SIG-M5 (cell line): ENCODE measurements around the gene MAGI2.

Experiments
- DNase-seq: peaks from one replicate; lab custom pipeline; 2025; lab: John Stamatoyannopoulos, UW

MAGI2 gene

DNA sequence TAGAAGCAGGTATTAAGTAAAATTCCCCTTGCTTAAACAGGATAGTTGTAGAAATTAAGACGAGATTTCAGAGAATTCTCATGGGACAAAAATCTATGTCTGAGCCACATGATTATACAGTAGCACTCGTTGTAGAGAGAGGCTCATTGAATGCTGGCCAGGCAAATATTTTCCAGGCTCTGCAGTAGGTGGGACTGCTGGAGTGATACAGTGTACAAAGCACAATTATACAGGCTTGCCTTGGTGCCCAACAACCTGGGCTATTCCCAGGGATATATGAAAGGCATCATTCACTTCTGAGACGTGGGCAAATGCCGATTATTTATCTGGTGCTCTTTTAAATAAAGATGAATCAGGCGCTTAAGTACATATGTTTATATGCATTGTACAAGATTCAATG, 1274.3 kb downstream of the MAGI2 start:
- DNase-seq: no peak

DNA sequence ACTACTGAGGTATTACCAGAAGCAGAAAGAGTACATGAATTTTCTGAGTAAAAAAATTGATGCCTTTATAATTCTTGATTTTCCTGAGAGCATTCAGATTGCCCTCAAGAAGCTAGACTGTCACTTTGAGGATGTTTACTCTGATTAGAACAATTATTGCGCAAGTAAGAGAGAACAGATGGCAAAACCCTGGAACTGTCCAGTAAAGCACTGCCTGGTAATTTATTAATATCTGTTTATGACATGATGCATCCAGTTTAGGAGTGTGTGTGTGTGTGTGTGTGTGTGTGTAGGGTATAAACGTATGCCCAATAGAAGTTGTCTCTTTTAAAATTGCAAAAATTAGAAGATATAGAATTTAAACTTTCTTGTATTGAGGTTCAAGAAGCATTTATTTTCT, 1275.1 kb downstream of the MAGI2 start:
- DNase-seq: no peak

DNA sequence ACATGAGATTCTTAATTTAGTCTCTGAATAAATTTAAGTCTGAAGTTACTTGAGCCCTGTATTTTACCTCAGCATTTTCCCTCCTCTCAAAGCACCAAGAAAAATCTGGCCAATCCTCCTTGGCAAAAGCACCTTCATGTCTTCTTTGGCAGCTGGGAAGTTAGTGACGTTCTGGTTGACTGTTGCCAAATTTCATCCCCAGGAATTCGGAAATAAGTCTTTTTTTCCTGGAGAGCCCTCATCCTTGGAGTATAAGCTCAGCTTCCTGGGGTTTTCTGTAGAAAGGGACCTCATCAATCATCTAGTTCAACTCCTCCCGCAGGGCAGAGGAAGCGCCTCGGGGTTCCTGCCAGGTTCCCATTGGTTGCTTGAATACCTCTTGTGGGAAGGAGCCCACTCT, 1277.3 kb downstream of the MAGI2 start:
- DNase-seq: no peak

DNA sequence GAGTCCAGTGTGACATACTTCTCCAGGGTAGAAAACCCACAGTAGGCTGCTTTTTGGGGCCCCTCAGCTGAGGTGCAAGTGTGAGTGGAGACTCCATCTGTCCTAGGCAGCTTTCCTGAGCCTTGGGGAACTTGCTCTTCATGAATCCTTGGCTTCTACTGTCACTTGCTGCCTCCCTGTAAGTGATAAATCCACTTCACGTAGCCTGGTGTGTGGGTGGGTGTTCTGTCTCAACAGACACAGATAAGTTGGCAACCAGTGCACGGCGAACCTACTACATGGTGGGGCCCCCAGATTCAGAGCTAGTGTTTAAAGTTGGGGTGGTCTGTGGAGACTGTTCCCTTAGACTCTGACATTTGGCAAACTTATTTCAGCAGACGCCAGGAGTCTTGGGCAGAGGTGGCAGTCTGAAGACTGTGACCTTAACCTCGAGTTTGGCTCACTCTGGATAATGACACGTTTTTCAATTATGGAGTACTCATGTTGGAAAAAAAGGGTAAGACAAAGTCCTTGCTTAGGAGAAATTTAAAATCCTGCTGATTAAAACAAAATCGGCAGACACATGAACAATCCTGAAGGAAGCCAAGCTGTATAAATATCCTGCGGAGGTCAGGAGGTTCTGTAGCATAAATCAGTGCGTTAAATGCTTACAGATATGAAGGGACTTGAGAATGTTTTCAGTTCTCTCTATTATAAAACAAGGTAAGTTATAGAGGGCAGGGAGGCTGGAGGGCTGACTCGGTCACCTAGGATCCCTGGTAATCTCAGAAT, 1278.0 kb downstream of the MAGI2 start:
- DNase-seq: no peak

DNA sequence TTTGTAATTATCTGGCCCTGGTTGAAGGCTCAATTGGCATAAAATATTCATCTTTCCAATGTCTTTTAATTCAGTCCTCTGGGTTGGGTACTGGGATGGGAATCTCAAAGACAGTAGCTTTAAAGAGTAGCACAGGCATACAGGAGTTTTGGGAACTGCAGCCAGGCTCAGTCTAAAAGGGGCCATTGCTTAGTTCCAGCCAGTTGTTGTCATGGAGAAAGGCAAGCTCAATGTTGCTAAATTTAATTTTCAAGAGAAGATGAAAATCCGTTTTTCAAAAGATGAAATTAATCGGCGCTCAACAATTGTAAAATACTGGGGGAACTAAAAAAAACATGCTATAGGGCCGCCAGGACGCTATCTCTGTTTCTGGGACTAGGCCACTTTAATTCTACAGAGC, 1279.8 kb downstream of the MAGI2 start:
- DNase-seq: no peak

DNA sequence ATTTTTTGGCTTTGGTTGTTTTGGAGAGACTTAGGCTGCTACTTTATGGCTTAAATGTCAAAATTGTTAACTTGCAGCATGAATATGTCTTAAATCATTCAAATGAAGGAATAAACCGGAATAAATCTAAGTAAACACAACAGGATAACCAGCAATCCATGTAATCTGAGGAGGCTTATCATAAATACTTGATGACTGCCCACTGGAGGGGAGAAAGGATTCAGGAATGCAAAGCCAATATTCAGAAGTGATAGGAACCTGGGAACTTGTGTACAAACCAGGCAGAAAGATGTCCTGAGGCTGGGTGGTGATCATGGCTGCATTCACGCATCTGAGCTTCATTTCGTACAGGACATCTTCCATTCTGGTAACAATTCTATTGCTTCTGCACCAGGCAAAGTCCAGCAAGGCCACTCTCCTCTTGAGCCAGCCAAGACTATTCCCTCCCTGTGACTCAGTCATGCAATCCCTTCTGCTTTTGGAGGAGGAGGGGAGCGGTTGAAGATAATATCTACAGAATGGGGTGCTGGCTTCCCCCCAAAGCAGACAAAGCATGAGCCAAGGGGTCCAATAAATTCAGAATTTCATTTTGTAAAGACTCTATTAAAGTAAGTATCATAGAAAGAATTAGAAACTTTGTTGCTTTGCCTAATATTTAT, 1280.4 kb downstream of the MAGI2 start:
- no peak for DNase-seq

DNA sequence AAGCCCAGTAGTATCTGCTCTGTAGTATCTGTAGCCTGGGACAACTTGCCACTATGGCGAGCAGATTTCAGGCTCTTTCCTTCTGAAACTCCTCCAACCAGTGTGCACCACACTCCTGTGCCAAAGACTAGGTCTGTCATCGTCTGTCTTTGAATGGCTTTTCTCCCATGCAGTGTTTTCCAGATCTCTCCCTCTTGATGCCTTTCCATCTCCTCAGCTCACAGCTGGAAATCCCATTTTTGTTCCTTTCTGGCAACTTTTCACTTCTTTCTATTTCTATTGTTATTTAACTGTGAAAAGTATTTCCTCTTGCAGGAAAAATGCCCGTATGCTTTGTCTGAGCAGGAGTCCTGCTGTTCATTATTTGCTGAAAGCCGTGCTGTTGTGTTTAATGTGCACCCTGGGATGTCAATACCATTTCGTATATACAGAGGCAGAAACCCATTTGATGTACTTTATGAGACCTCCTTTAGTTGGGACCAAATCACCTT, 1281.2 kb downstream of the MAGI2 start:
- DNase-seq: no peak

DNA sequence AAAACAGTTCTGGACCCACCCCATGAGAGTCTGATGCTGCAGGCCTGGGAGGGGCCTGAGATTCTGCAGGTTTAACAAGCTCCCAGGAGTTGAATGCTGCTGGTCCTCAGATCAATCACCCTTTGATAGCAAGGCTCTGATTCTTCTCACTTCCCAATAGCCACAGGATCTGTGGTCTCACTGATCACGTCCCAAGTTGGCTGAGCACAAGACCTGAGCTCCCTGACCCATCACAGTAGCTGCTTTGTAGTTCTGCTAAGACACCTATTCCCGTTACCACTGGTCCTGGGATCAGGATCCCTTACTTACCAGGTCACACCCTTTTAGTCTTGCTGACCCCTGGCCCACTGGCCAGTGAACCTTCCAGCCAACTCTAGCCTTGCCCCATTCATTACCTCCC, 1282.1 kb downstream of the MAGI2 start:
- no peak for DNase-seq

DNA sequence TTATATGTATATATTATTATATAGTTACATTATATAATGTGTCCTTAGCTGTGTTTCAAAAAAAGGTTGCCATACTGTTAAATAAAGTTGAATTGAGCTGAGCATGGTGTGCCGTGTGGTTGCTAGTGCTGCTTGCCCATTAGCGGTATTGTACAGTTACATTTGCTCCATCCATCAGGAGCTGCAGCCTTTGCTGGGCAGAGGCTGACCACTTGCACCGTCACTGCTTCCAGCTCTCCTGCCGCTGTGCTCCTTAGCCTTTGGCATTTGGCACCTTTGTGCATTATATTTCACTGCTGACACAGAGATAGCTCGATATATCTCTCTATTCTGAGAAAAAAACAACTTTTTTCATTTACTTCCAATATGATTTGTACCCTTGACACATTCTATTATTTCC, 1282.7 kb downstream of the MAGI2 start:
- DNase-seq: no peak

DNA sequence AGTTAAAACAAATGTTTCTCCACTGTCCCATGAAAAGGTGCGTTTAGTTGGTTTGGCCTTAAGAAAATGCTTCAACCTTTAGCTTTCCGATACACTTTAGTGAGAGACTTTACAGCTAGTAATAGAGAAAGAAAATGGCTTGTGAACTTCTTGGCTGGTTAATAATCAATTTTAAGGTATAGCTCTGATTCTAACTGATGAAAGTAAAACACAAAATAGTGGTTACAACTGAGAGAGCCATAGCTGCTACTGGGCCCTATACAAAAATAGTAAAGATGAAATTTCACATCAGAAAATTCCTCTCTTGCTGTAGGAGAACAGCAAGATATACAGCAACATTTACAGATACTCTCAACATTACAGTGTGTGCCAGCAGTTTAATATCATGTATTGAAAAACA, 1283.5 kb downstream of the MAGI2 start:
- no peak for DNase-seq

DNA sequence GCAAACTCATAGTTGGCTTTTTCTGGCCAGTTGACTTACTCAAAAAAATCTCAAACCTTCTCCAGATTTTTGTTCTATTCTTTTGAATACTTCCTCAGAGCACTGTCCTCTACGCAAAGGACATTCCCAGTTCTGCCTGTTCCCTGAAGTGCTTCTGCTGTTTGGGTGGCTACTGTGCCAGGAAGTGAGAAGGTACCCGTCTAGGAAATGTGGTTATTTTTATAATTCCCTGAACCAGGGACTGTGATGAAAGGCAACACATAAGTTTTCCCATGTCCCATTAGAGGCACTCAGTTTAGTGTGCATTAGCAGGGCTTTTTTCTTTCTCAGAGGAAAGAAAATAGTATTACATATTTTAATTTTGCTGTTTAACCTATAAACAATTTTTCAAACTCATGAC, 1284.6 kb downstream of the MAGI2 start:
- DNase-seq: no peak

DNA sequence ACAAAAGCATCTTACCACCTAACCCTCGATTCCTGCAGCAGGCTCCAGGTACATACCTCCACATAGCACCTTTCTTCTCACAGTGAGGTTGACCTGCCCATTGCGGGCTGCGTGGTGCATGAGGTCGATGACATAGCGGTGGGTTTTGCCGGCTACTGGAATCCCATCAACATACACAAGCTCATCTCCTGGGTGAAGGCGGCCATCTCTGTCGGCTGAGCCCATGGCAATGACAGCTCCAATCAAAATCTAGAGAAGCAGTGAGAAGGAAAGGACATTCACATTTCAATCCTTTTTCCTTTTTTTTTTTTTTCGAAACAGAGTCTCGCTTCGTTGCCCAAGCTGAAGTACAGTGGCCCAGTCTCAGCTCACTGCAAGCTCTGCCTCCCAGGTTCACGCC, 1285.6 kb downstream of the MAGI2 start:
- no peak for DNase-seq

DNA sequence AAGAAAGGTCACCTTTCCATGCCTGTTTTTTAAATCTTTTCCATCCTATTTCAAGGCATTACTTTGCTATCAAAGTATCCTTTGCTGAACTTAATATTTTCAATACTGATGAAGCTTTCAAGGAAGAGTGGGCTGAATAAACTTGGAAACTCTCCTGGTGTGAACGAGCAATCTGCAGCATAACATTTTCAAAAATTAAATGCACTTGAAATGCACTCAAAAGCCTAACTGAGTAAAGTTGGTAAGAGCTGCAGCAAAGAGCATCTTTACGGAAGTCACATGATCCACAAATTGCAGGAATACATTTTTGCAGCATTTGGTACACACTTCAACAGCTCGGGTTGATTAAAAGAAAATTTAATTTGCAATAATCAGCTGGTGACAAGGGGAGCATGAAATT, 1287.6 kb downstream of the MAGI2 start:
- no peak for DNase-seq

DNA sequence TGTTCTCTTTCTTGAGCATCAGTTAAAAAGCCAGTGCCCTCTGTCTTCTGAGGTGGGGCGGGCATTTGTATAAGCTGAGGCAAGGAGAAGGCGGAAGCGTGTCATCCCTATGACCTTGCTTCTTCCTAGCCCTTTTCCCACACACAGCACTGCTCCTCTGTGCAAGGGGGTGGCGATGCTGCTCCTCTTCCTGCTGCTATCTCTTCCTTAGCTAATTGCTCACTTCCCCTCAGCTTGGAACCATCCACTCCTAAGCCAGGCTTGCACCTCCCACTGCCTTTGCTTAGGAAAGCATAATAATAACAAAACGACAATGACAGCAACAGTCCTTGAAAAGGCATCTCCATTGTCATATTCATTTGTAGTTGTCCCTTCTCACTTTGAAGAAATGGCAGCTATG, 1288.0 kb downstream of the MAGI2 start:
- DNase-seq: no peak

DNA sequence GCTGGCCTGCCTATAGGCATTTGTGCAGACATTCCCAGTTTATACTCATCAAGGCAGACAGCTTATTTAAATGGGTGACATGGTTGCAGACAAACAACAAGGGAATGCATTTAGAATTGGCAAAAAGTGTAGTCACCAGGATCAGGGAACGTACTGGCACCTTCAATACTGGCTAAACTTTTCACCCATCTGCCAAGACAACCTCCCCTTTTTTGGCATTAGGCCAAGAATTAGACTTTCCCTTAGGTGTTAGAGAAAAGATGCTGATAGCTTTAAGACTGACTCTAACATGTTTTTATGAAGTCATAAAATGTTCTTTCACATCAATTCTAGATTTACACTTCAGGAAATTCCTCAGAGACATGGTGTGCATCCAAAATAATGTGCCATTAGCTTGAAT, 1289.0 kb downstream of the MAGI2 start:
- no peak for DNase-seq

DNA sequence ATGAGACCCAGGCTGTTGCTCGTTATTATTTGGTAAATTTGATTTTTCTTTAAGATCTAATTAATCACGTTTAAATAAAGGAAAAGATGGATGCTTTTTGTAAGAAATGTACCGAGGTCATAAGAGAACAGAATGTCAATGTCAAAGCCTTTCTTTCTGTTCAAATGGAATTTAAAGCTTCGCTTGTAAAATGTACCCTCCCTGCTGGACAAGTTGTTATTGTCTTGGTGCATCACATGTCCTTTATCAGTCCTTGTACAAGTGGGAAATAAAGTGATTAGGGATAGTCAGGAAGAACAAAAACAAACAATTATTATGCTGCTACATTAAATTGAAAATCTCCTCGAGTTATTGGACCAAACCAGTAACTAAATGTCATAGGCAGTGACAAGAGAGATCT, 1291.7 kb downstream of the MAGI2 start:
- no peak for DNase-seq

DNA sequence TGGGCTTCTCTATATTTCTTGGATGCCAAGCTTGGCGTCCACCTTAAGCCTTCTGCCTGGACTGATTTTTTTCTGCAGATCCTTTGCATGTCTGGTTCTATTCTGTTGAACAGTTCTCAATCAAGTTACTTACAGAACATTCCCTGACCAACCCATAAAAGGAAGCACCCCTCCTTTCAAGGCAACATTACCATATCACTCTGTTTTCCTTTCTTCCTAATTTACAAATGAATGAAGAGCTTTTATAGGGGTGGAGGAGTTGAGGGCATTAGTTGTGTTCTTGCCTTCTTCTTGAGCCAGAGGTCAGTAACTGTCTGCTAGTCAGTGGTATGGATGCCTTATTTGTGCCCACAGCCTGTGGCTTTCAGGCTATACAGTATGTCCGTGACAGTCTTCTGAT, 1293.9 kb downstream of the MAGI2 start:
- DNase-seq: no peak

DNA sequence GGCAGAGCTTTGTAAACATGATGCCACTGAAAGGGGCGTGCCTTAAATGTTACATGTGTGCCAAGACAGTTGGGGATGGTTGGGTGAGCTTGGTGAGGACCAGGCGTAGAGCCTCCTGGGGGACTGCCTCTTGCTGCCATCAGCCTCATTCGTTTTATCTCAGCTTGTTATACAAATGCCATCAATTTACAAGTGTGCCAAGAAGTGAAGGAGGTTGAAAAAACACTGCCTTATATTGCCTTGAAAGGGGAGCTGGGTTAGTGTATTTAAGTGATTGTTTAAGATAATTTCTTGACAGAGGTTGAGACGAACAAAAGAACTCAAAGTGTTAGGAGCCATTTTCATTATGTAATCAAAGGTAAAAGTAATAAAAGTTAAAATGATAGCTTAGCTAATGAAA, 1300.2 kb downstream of the MAGI2 start:
- DNase-seq: no peak

DNA sequence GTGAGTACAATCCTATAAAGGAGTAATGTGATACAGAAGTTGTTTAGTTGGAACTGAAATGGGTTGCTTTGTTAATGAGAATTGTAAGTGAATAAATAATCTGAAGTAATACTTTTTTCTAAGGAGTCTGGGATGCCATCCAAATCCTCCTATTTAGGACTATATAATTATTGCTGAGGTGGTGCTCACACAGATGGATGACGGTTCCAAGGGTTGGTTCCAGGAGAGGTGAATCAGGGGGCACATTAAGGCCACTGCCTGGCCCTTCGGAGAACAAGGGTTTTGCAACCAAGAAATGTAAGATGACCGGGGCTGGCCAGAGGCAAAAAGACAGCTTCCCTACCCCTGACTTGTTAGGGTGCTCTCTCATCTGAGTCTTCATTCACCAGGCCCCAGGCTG, 1302.2 kb downstream of the MAGI2 start:
- no peak for DNase-seq

DNA sequence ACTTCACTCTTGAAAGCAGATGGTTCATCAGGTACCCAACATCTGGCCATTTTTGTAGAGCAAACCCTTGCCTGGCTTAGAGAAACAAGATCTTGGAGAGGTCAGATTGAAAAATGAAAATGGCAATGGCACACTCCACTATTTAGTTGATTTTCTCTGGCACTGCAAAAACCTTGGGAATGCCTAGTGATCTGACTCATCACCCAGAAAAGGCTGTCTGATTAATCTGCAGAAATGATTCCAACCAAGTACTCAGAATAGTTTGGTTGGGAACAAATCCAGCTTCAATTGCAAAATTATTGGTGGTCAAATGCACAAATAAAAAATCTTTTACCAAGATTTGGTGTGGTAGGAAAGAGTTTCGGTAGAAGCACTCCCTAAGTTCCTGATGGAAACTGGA, 1303.7 kb downstream of the MAGI2 start:
- no peak for DNase-seq

DNA sequence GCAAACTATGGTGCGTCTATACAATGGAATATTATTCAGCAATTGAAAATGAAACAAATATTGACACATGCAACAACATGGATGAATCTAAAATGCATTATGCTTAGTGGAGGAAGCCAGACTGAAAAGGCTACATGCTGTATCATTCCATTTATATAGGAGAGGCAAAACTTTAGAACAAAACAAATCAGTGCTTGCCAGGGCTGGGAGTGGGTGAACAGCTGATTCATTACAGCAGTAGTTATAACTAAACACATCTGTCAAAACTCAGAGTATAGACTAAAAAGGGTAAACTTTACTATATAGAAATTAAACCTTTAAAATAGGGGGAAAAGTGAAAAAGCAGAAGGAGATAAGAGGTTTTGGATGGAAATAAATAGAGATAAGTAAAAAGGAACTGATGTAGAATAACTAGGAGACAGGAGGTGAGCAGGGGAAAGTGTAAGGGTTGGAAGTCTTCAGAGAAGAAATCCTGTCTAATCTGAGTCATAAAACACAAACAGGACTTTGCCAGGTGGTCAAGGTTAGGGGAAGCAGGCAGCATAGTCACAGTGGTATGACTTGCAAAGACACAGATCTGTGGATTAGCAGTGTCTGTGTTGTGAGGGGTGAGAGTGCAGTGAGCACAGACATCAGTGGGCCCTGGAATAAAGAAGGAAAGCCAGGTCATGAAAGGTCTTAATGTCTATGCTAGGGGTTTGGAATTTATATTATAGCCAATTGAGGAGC, 1305.1 kb downstream of the MAGI2 start:
- no peak for DNase-seq

DNA sequence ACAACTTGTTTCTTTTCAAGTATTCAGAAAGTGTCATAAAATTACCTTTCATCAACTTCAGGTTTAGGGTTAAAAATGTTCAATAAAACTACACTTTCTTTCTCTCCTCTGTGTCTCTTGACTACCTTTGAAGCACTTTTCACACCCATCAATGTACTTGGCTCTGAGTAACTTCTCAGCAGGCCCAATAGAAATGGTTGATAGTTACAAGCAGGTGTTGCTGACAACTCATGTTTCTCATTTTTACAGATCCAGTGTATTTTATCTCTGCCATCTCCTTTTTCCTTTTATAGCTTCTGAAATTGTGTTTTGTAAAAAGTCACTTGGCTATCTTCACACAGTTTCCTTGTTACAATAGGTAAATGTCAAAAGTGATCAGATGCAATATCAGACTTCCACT, 1306.9 kb downstream of the MAGI2 start:
- DNase-seq: no peak

DNA sequence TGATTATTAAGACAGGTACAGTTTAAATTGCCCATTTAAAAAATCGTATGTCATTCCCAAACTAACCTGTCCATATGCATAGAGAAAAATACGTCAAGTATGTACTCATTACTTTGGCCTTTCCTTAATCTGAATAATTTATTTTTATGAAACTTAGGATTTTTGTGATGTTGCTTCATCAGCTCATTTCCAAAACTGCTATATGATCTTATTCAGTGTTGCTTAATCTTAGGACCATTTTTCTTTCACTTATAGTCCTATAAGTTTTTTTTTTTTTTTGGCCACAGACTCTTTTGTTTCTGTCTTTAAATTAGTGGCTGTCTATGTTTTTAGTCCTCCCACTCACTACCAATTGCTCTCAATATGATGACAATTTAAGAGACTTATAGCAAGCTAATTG, 1309.8 kb downstream of the MAGI2 start:
- no peak for DNase-seq
